ENCODE measurements around the gene DNASE1.

DNASE1 gene

DNA sequence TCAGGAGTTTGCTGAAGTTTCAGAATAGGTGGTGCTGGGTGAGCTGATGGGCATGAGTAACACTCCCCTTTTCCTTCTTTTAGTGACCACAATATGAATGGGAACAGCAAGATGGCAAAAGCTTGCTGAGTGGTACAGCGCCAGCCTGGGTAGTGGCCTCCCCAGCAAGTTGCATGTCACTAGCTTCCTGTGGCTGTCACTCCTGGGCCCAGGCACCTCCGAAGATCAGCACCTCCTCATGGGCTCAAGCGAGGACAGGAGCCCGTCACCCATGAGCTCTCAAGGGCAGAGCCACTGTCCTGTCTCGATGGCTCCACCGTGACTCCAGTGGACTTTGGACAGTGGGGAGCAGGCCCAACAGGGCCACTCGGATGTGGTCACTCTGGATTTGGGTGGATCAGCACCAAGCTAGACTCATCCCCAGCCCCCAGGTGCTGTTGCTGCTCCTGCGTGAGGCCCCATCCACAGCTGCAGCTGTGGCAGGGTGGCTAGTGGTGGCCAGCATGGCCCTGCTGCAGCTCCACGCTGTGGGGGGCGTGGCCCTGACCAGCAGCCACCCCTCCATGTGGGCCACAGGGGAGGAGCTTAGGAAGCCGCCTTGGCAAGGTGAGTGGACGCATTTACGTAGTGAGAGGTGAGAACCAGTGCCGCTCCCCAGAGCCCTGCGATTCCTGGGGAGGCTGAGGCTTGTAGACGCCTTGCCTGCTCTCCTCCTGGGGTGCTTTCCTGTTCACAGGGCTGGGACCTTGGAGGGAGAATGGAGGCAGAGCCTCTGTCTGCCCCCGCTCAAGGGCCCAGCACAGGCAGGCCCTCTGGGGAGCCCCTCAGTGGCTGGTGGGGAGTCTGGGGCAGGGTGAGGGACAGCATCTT is 13.6 kb upstream of the DNASE1 start:
- TF ChIP-seq, protein P1, sequence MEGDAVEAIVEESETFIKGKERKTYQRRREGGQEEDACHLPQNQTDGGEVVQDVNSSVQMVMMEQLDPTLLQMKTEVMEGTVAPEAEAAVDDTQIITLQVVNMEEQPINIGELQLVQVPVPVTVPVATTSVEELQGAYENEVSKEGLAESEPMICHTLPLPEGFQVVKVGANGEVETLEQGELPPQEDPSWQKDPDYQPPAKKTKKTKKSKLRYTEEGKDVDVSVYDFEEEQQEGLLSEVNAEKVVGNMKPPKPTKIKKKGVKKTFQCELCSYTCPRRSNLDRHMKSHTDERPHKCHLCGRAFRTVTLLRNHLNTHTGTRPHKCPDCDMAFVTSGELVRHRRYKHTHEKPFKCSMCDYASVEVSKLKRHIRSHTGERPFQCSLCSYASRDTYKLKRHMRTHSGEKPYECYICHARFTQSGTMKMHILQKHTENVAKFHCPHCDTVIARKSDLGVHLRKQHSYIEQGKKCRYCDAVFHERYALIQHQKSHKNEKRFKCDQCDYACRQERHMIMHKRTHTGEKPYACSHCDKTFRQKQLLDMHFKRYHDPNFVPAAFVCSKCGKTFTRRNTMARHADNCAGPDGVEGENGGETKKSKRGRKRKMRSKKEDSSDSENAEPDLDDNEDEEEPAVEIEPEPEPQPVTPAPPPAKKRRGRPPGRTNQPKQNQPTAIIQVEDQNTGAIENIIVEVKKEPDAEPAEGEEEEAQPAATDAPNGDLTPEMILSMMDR (IDR thresholded peaks at IDR 0.05) = no peak
- H3K4me1 ChIP-seq = no peaks in the 10 kb centered on the region
- no peaks in the 10 kb centered on the region for H3K27me3 ChIP-seq (ENCODE audit: control insufficient read depth, insufficient read depth, low read length)
- H3K4me3 ChIP-seq (ENCODE audit: low read depth, low read length) = no peak overlapping the region
- no peaks in the 10 kb centered on the region for H3K9me3 ChIP-seq (ENCODE audit: control insufficient read depth, low read length)
- H3K27ac ChIP-seq = no peak overlapping the region
- H3K9ac ChIP-seq = no peak overlapping the region
- H3K36me3 ChIP-seq (ENCODE audit: control insufficient read depth, insufficient read depth, low read length) = no peaks in the 10 kb centered on the region
- no peak overlapping the region for H3K4me2 ChIP-seq (ENCODE audit: low read length)
- no peak overlapping the region for H2AFZ ChIP-seq
- peaks cover 2% of the 10 kb centered on the region for H3K79me2 ChIP-seq

GRCh38 chr16:3641801-3642396 is 12.6 kb upstream of the DNASE1 start:
- Histone ChIP-seq H3K27me3 (ENCODE audit: control insufficient read depth, insufficient read depth, low read length) (no peaks in the 10 kb centered on the region), H3K79me2 (peaks cover 2% of the 10 kb centered on the region), H3K9me3 (ENCODE audit: control insufficient read depth, low read length) (no peaks in the 10 kb centered on the region), H3K9ac (no peak overlapping the region), H3K4me2 (ENCODE audit: low read length) (no peak overlapping the region), H2AFZ (no peak overlapping the region), H3K27ac (no peak overlapping the region), H3K36me3 (ENCODE audit: control insufficient read depth, insufficient read depth, low read length) (no peaks in the 10 kb centered on the region), H3K4me1 (no peaks in the 10 kb centered on the region), H3K4me3 (ENCODE audit: low read depth, low read length) (no peak overlapping the region)
- TF ChIP-seq, protein P1 (IDR thresholded peaks at IDR 0.05) = no peak

DNA sequence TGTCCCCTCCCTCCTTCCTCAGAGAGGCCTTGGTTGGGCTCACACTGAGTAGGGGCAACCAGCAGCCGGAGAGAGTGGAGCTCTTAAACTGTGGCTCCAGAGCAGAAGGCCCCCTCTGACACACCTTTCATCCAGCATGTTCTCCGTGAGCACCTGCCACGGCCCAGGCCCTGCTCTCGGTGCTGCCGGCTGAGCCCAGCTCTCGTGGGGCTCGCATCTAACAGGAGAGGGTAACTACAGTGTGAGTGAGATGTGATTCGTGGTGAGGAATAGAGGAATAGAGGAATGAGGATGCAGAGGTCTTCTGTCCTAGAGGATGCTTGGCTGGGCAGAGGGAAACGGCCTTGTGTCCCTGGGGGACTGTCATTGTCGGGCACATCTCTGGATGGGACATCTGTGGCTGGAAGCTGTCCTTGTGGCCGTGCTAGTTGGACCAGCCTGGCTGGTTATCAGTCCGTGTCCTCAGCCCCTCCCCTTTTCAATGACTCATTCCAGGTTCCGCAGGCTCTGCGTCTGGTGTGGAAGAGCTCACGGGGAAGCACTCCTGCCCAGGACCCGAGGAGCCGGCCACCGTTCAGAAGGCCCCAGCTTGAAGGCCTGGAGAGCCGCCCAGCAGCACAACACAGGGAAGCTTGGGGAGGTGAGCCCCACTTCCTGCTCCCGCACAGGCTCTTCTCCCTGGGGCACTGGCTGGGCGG is 11.9 kb upstream of the DNASE1 start:
- Histone ChIP-seq H3K9me3 (ENCODE audit: control insufficient read depth, low read length) (no peaks in the 10 kb centered on the region), H3K27ac (no peak overlapping the region), H3K4me2 (ENCODE audit: low read length) (no peak overlapping the region), H3K9ac (no peak overlapping the region), H3K27me3 (ENCODE audit: control insufficient read depth, insufficient read depth, low read length) (no peaks in the 10 kb centered on the region), H3K4me3 (ENCODE audit: low read depth, low read length) (no peak overlapping the region), H3K79me2 (peaks cover 2% of the 10 kb centered on the region), H2AFZ (no peak overlapping the region), H3K36me3 (ENCODE audit: control insufficient read depth, insufficient read depth, low read length) (no peaks in the 10 kb centered on the region), H3K4me1 (no peaks in the 10 kb centered on the region)
- TF ChIP-seq, protein P1 (IDR thresholded peaks at IDR 0.05) = no peak

DNA sequence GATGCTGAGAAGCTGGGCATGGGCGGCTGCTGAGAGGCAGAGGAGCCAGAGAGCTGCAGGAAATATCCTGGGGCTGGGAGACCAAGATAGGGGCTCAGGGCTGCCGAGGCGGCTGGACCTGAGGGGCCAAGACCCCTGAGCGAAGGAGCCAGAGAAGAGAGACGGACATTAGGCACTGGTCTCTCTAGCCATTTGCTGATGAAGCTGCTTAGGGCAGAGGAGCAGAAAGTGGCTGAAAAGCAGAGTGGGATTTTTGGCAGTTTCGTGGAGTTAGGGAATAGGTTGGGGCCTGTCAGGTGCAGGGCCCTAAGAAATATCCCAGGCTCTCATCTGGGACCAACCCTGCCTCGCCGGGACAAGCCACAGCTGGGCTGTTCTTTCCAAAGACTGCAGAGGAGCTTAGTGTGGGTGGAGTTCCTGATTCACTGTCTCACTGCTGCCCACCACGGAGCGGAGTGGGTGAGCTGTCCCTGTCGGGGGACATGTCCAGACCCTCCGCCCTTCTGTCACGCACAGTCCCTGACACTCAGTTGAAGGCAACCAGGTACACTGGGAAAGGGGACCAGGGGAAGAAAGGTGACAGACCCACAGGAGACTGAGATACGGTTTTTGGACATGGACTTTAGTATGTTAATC is 11.3 kb upstream of the DNASE1 start:
- Histone ChIP-seq H3K4me3 (ENCODE audit: low read depth, low read length) (no peak overlapping the region), H3K27ac (no peak overlapping the region), H3K9ac (no peak overlapping the region), H2AFZ (no peak overlapping the region), H3K27me3 (ENCODE audit: control insufficient read depth, insufficient read depth, low read length) (no peaks in the 10 kb centered on the region), H3K36me3 (ENCODE audit: control insufficient read depth, insufficient read depth, low read length) (no peaks in the 10 kb centered on the region), H3K4me1 (no peaks in the 10 kb centered on the region), H3K4me2 (ENCODE audit: low read length) (no peak overlapping the region), H3K9me3 (ENCODE audit: control insufficient read depth, low read length) (no peaks in the 10 kb centered on the region), H3K79me2 (peaks cover 2% of the 10 kb centered on the region)
- TF ChIP-seq, protein P1 (IDR thresholded peaks at IDR 0.05) = no peak
